ENCODE results near the gene SYNRG.

GRCh38 chr17:37555386-37555785, 53.8 kb downstream of the SYNRG start:
- no peak for TF ChIP-seq CTCF (IDR thresholded peaks at IDR 0.05; ENCODE audit: low read depth, low read length)
- TF ChIP-seq MYC (IDR thresholded peaks at IDR 0.05; ENCODE audit: low read depth, low read length), result no peak

Data from NB4 (cell line).